GM23248 (cell line): ENCODE results near the gene RXRA.

Source experiments
- EZH2 ChIP-seq: fragments of 200-600 bp; sonication (generic); IDR thresholded peaks from 2 replicates; pipeline ENCODE4 v1.6.1; 2018; ENCODE audit warnings: antibody characterized with exemption, mild to moderate bottlenecking; ENCODE audit not compliant: insufficient read depth, poor library complexity, severe bottlenecking
- EZH2phosphoT487 ChIP-seq: fragments of 200-600 bp; sonication (generic); IDR thresholded peaks from 2 replicates; pipeline ENCODE4 v1.6.1; 2018; ENCODE audit warnings: antibody characterized with exemption, moderate library complexity, mild to moderate bottlenecking, low read depth; ENCODE audit not compliant: insufficient read depth

- TF ChIP-seq EZH2 = no peak
- no peak for TF ChIP-seq EZH2phosphoT487
These were observed 47.0 kb downstream of the RXRA start for GRCh38 chr9:134373269-134373668.
